ENCODE data around the gene GMEB2.

The GMEB2 gene

GRCh38 chr20:63619086-63619485 lies 7.8 kb downstream of the GMEB2 start:
- H3K36me3 ChIP-seq (replicated peaks; ENCODE audit: insufficient read depth, low read length), result no peaks in the 10 kb centered on the region
- H3K4me2 ChIP-seq (ENCODE audit: low read depth, low read length), result no peak overlapping the region
- H2AFZ ChIP-seq (ENCODE audit: low read length), result no peak overlapping the region
- peaks cover 4% of the 10 kb centered on the region; the same call in 1 of the 2 replicates for H4K20me1 ChIP-seq (ENCODE audit: insufficient read depth, low read length)
- H3K4me3 ChIP-seq (ENCODE audit: low read length), result no peak overlapping the region
- H3K79me2 ChIP-seq (ENCODE audit: low read length), result peaks cover 64% of the 10 kb centered on the region
- no peak for DNase-seq
- H3K9me2 ChIP-seq (replicated peaks; ENCODE audit: insufficient read depth, low read length), result no peaks in the 10 kb centered on the region
- H3K9me3 ChIP-seq (replicated peaks; ENCODE audit: insufficient read depth, low read length), result no peaks in the 10 kb centered on the region
- no peak overlapping the region for H3K27ac ChIP-seq (ENCODE audit: low read length)
- H3K27me3 ChIP-seq (replicated peaks; ENCODE audit: insufficient read depth, low read length), result no peaks in the 10 kb centered on the region
- H3F3A ChIP-seq (ENCODE audit: insufficient read depth, low read length), result no peaks in the 10 kb centered on the region
- TF ChIP-seq EZH2 (optimal IDR thresholded peaks at IDR 0.05; ENCODE audit: low read depth, low read length) (no peak), EZH2phosphoT487 (IDR thresholded peaks at IDR 0.05; ENCODE audit: low read length) (no peak), CTCF (IDR thresholded peaks at IDR 0.05; ENCODE audit: low read length) (no peak)
- no peaks in the 10 kb centered on the region for H3K4me1 ChIP-seq (ENCODE audit: low read length)
- H3K9ac ChIP-seq (ENCODE audit: low read length), result no peak overlapping the region

DNA sequence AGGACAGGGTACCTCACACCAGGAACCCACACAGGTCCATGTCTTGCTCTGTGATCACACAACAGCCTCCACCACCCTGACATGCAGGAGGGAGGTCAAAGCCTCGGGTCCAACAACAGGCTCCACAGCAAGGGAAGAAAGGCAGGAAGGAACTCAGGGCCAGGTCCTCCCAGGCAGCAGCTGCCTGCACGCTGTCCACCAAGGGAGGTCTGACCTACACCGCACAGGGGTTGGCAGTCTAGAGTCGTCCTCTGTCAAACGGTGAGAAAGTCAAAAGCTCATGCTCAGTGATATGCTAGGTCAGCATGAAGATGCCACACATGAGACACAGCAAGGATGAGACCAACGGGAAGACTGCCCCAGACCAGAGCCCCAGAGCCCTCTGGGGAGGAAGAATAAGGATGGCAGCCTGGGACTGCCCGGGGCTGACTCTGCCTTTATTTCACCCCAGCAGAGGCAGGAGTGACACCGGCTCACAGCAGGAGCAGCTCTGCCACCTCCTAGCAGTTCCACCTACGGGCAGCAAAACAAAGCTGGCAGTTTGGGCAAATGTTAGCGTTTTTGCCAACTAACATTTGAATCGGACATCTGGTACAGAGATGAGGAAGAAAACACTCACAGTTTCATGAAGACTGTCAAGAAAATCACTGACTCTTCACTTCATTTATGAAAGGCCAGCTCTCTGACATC lies 8.5 kb downstream of the GMEB2 start:
- H3K79me2 ChIP-seq (ENCODE audit: low read length), result peaks cover 62% of the 10 kb centered on the region
- no peaks in the 10 kb centered on the region for H3F3A ChIP-seq (ENCODE audit: insufficient read depth, low read length)
- no peak overlapping the region for H3K4me2 ChIP-seq (ENCODE audit: low read depth, low read length)
- no peak for DNase-seq
- H3K9ac ChIP-seq (ENCODE audit: low read length), result no peak overlapping the region
- peaks cover 4% of the 10 kb centered on the region; the same call in 1 of the 2 replicates for H4K20me1 ChIP-seq (ENCODE audit: insufficient read depth, low read length)
- H3K27me3 ChIP-seq (replicated peaks; ENCODE audit: insufficient read depth, low read length), result no peaks in the 10 kb centered on the region
- H3K4me1 ChIP-seq (ENCODE audit: low read length), result no peaks in the 10 kb centered on the region
- no peak for TF ChIP-seq EZH2 (optimal IDR thresholded peaks at IDR 0.05; ENCODE audit: low read depth, low read length)
- TF ChIP-seq CTCF (IDR thresholded peaks at IDR 0.05; ENCODE audit: low read length), result no peak
- TF ChIP-seq EZH2phosphoT487 (IDR thresholded peaks at IDR 0.05; ENCODE audit: low read length), result no peak
- no peaks in the 10 kb centered on the region for H3K9me2 ChIP-seq (replicated peaks; ENCODE audit: insufficient read depth, low read length)
- H3K9me3 ChIP-seq (replicated peaks; ENCODE audit: insufficient read depth, low read length), result no peaks in the 10 kb centered on the region
- H3K27ac ChIP-seq (ENCODE audit: low read length), result no peak overlapping the region
- H3K36me3 ChIP-seq (replicated peaks; ENCODE audit: insufficient read depth, low read length), result no peaks in the 10 kb centered on the region
- H2AFZ ChIP-seq (ENCODE audit: low read length), result no peak overlapping the region
- no peak overlapping the region for H3K4me3 ChIP-seq (ENCODE audit: low read length)

- H3K9me2 ChIP-seq (replicated peaks; ENCODE audit: insufficient read depth, low read length), result no peaks in the 10 kb centered on the region
- no peak overlapping the region for H3K4me2 ChIP-seq (ENCODE audit: low read depth, low read length)
- no peak overlapping the region for H3K4me3 ChIP-seq (ENCODE audit: low read length)
- no peak overlapping the region for H2AFZ ChIP-seq (ENCODE audit: low read length)
- H4K20me1 ChIP-seq (ENCODE audit: insufficient read depth, low read length), result peaks cover 4% of the 10 kb centered on the region; the same call in 1 of the 2 replicates
- DNase-seq, result no peak
- H3F3A ChIP-seq (ENCODE audit: insufficient read depth, low read length), result no peaks in the 10 kb centered on the region
- H3K36me3 ChIP-seq (replicated peaks; ENCODE audit: insufficient read depth, low read length), result no peaks in the 10 kb centered on the region
- H3K9ac ChIP-seq (ENCODE audit: low read length), result no peak overlapping the region
- TF ChIP-seq EZH2 (optimal IDR thresholded peaks at IDR 0.05; ENCODE audit: low read depth, low read length) (no peak), CTCF (IDR thresholded peaks at IDR 0.05; ENCODE audit: low read length) (no peak), EZH2phosphoT487 (IDR thresholded peaks at IDR 0.05; ENCODE audit: low read length) (no peak)
- no peaks in the 10 kb centered on the region for H3K4me1 ChIP-seq (ENCODE audit: low read length)
- H3K27ac ChIP-seq (ENCODE audit: low read length), result no peak overlapping the region
- no peaks in the 10 kb centered on the region for H3K9me3 ChIP-seq (replicated peaks; ENCODE audit: insufficient read depth, low read length)
- no peaks in the 10 kb centered on the region for H3K27me3 ChIP-seq (replicated peaks; ENCODE audit: insufficient read depth, low read length)
- peaks cover 61% of the 10 kb centered on the region for H3K79me2 ChIP-seq (ENCODE audit: low read length)
Measured at GRCh38 chr20:63617876-63618265, 9.0 kb downstream of the GMEB2 start.
